ENCODE data around the gene ARL16. TPM values are rescaled to one million over a fixed set of nuclear protein-coding genes. Genes with fewer than 3 reads are reported as not detected.

The ARL16 gene
- total RNA-seq, 1 experiment from 2014 or later: 41.7 TPM

GRCh38 chr17:81636505-81637288 is 46.9 kb downstream of the ARL16 start, which contains the start of the genes NPLOC4 and TSPAN10:
Gene NPLOC4 (minus strand): TSS chr17:81637112. CDS start chr17:81636930, 182 bp downstream.
Gene TSPAN10 (plus strand): TSS chr17:81637196. CDS start chr17:81642413, 5,217 bp downstream.
- Histone ChIP-seq H3K4me1 (replicated peaks; ENCODE audit: insufficient read depth) (peaks cover 11% of the 10 kb centered on the region; the same call in 1 of the 2 replicates), H3F3A (ENCODE audit: insufficient read depth, low read depth) (peaks cover 10% of the 10 kb centered on the region; the same call in 1 of the 2 replicates), H3K4me2 (peak within 1 kb of the TSS; percentile 91), H3K9me3 (ENCODE audit: insufficient read depth, low read depth) (no peaks in the 10 kb centered on the region), H2AFZ (peak within 1 kb of the TSS; percentile 85), H4K20me1 (ENCODE audit: insufficient read depth) (peaks cover 38% of the 10 kb centered on the region), H3K9me2 (ENCODE audit: insufficient read depth) (no peaks in the 10 kb centered on the region), H3K36me3 (ENCODE audit: low read depth) (no peaks in the 10 kb centered on the region), H3K4me3 (peak within 1 kb of the TSS; percentile 96), H3K27me3 (ENCODE audit: insufficient read depth, low read depth) (no peaks in the 10 kb centered on the region), H3K79me2 (ENCODE audit: low read depth) (peaks cover 50% of the 10 kb centered on the region), H3K27ac (peak within 1 kb of the TSS; percentile 71)
- TF ChIP-seq CTCF (conservative IDR thresholded peaks at IDR 0.05) (no peak), EZH2 (IDR thresholded peaks at IDR 0.05; ENCODE audit: low read depth) (no peak)
- no TSS peak for BruUV-seq (replicated peaks)
- ChIA-PET POLR2A (ENCODE audit: unreplicated experiment) (interaction anchor here (0.6 to 0.7 kb wide), 4 partner anchors 23 to 686 kb away, joined by 4 to 9 read pairs (median 4); no protein-coding TSS in a partner anchor), CTCF (interaction anchor here (0.6 kb wide), 1 partner anchor 186 kb away, joined by 4 read pairs; no protein-coding TSS in a partner anchor)
- intact Hi-C loops (cut with micrococcal nuclease; ENCODE audit: unreplicated experiment): loop anchor here (1.0 to 5.0 kb wide), 3 partner anchors 30 to 76 kb away; partner anchors contain the start of genes ARL16, CCDC137, HGS and OXLD1
- peak; percentile 41 to 92 for DNase-seq

GRCh38 chr17:81635973-81636504 is 47.6 kb downstream of the ARL16 start:
- intact Hi-C loops (cut with micrococcal nuclease; ENCODE audit: unreplicated experiment): loop anchor here (5.0 kb wide), 2 partner anchors 46 to 76 kb away; partner anchors contain the start of genes ARL16, HGS and SLC25A10

More at GRCh38 chr17:81635973-81636504, 47.6 kb downstream of the ARL16 start:
- no peaks in the 10 kb centered on the region for H3K9me2 ChIP-seq (ENCODE audit: insufficient read depth)
- peak overlapping the region; percentile 96 for H3K4me3 ChIP-seq
- H3K27me3 ChIP-seq (ENCODE audit: insufficient read depth, low read depth): no peaks in the 10 kb centered on the region
- no peaks in the 10 kb centered on the region for H3K36me3 ChIP-seq (ENCODE audit: low read depth)
- peak overlapping the region; percentile 66; the same call in 1 of the 2 replicates for H2AFZ ChIP-seq
- H4K20me1 ChIP-seq (ENCODE audit: insufficient read depth): peaks cover 38% of the 10 kb centered on the region
- ChIA-PET CTCF (interaction anchor here (0.6 kb wide), 1 partner anchor 186 kb away, joined by 4 read pairs; no protein-coding TSS in a partner anchor), POLR2A (ENCODE audit: unreplicated experiment) (interaction anchor here (0.6 to 0.7 kb wide), 2 partner anchors 23 to 135 kb away, joined by 4 to 9 read pairs; no protein-coding TSS in a partner anchor)
- BruUV-seq (replicated peaks): TSS peak; percentile 50
- peak overlapping the region; percentile 71 for H3K27ac ChIP-seq
- H3K4me2 ChIP-seq: peak overlapping the region; percentile 91
- H3K9me3 ChIP-seq (ENCODE audit: insufficient read depth, low read depth): no peaks in the 10 kb centered on the region
- TF ChIP-seq EZH2 (IDR thresholded peaks at IDR 0.05; ENCODE audit: low read depth): no peak
- no peak for TF ChIP-seq CTCF (conservative IDR thresholded peaks at IDR 0.05)
- H3F3A ChIP-seq (ENCODE audit: insufficient read depth, low read depth): peaks cover 10% of the 10 kb centered on the region; the same call in 1 of the 2 replicates
- peak in 1 of 2 experiments; percentile 52 for DNase-seq
- peaks cover 54% of the 10 kb centered on the region for H3K79me2 ChIP-seq (ENCODE audit: low read depth)
- peaks cover 11% of the 10 kb centered on the region; the same call in 1 of the 2 replicates for H3K4me1 ChIP-seq (replicated peaks; ENCODE audit: insufficient read depth)
